ENCODE results near the gene DNAH10.

The DNAH10 gene

DNA sequence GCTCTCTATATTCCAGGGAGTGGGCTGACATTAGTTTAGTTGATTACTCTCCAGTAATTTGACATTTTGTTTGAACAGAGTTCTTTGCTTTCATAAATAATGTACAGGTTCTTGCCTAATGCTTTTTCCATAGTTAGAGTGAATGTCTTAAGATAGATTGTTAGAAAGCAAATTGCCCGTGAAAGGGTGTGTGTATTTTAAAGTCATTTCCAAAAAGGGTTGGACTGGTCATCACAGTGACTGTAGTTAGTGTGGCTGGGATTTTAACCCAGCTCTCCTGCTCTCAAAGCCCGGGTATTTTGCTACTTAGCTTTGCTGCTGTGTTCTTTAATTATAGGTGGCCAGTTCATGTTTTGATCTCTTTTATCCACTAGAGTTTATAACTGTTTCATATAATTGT, 74.2 kb downstream of the DNAH10 start:
- no peak for DNase-seq (ENCODE audit: low read depth in 2 of 2, low spot score in 1 of 2)

DNA sequence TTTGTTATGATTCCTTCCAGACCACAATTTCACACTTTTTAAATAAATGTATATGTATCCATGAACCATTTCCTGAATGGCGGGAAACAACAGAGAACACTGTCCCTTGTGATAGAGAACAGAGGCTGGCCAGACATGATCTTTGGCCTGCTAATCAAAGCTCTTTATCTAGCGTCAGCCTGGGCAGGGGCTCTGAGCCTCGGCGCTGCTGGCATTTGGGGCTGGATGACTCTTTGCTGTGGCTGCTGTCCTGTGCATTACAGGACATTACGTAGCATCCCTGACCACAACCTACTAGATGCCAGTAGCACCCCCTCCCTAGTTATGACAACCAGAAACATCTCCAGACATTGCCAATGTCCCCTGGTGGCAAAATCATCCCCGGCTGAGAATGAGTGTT, 77.7 kb downstream of the DNAH10 start:
- no peak for DNase-seq (ENCODE audit: low read depth in 2 of 2, low spot score in 1 of 2)

DNA sequence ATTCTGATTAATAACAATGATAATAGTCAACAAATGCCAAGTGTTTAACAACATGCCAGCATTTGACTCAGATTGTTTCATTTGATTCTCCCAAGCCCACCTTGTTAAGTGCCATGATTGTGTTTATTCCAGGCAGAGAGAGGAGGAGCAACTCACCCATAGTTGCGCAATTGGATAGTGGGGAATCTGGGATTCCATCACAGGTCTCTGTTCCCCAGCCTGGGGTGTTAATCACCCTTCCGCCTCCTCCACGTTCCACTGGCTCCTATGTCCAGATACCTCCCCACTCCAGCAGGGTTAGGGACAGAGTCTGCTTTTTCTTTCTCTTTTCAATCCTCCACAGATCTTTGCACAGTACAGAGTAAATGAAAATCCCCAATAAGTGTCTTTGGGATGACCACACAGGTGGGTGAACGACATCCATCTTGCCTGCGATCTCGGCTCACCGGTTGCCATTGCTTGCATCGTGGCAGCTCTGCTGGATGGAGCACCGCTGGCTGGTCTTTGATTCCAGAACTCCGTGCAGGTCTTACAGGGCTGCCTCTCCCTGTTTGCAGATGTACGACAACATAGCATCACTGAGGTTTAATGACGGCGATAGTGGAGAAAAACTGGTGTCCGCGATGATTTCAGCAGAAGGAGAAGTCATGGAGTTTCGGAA, 78.8 kb downstream of the DNAH10 start:
- no peak for DNase-seq (ENCODE audit: low read depth in 2 of 2, low spot score in 1 of 2)

DNA sequence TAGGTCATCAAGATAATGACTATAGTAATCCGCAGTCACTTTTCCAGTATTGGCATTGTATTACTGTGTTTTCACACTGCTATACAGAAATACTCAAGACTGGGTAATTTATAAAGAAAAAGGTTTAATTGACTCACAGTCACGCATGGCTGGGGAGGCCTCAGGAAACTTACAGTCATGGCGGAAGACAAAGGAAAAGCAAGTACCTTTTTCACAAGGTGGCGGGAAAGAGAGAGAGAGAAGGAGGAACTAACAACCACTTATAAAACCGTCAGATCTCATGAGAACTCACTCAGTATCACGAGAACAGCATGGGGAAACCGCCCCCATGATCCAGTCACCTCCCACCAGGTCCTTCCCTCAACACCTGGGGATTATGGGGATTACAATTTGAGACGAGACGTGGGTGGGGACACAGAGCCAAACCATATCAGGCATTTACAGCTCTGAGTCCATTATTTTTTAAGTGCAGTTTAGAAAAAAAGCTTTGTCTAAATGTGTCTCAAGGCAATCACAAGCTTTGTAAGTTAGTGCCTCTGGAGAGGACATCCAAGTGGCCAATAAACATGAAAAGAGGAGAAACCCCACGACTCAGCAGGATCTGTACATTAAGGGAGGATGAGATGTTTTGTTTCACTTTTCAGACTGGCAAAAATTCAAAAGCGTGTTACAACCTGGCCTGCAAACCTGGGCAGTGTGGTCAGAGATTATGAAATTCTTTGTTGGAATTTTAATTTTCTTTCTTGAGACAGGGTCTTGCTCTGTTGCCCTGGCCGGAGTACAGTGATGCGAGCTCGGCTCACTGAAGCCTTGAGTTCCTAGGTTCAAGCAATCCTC, 82.0 kb downstream of the DNAH10 start:
- DNase-seq (ENCODE audit: low read depth in 2 of 2, low spot score in 1 of 2), result no peak

DNA sequence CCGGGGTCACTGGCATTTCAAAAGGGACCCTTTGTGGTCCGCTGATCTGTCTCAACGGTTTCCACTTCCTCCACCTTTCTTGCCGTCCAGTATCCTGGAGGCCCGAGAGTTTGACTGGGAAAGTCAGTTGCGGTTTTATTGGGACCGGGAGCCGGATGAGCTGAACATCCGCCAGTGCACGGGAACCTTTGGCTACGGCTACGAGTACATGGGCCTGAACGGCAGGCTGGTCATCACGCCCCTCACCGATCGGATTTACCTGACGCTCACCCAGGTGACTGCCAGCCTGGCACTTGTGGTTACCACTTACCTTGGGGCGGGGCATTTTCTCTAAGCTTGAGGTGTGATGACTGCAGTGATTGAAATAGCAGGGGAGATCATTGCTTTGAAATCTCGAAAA, 83.8 kb downstream of the DNAH10 start:
- DNase-seq (ENCODE audit: low read depth in 2 of 2, low spot score in 1 of 2), result no peak

DNA sequence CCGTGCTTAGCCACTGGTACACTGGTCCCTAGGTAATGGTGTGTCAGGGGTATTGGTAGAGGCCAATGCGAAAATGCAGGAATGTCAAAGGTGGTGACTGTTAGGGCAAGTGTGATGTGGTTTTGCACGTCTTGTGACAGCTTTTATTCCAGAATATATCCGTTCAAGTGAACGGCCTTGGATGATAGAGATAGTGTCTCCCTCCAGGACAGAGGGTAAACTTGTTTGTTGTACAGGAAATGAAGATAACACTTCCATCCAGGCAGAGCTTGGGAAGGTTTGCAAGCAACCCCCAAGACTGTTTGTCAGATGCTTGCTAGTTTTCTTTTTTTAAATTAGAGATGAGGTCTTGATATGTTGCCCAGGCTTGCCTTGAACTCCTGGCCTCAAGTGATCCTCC, 84.2 kb downstream of the DNAH10 start:
- DNase-seq (ENCODE audit: low read depth in 2 of 2, low spot score in 1 of 2), result no peak

DNA sequence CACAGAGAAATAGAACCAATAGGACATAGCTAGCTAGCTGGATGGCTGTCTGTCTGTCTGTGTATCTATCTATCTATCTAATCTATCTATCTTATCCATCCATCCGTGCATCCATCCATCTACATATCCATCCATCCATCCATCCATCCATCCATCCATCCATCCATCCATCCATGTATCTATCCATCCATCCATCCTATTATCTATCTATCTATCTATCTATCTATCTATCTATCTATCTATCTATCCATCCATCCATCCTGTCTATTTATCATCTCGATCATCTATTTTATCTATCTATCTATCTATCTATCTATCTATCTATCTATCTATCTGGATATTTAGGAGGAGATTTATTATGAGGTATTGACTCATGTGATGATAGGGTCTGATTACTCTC, 84.9 kb downstream of the DNAH10 start:
- DNase-seq (ENCODE audit: low read depth in 2 of 2, low spot score in 1 of 2), result no peak

DNA sequence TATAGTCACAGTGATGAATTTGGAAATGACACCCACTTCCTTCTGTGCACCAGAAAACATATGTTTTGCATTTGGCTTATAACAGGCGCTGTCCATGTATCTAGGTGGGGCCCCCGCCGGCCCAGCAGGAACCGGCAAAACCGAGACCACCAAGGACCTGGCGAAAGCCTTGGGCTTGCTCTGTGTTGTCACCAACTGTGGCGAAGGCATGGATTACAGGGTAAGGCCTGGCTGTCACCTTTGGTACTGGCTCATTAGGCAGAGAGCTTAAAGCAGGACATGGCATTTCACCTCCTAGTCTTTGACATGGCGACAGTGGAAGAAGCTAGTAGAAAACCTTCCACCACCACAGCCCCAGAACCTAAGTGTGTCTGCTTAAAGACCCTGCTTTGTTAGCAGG, 85.8 kb downstream of the DNAH10 start:
- no peak for DNase-seq (ENCODE audit: low read depth in 2 of 2, low spot score in 1 of 2)

DNA sequence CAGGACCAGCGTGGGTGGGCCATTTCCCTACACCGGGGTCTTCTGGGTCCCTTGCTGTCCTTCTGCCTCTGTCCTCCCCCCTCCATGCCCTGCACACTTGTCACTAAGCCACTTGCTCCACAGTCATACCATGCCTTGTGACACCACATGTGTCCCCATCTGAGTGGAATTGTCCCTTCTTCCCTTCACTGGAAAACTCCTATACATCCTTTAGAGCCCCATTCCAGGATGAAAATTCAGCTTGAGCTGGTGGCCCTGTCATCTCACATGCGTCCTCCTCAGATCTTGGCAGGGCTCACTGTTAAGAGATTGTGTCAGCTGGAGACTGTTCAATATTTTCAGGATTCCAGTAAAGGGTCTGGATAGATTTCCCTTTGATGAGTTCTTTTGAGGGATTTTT, 87.4 kb downstream of the DNAH10 start:
- no peak for DNase-seq (ENCODE audit: low read depth in 2 of 2, low spot score in 1 of 2)

DNA sequence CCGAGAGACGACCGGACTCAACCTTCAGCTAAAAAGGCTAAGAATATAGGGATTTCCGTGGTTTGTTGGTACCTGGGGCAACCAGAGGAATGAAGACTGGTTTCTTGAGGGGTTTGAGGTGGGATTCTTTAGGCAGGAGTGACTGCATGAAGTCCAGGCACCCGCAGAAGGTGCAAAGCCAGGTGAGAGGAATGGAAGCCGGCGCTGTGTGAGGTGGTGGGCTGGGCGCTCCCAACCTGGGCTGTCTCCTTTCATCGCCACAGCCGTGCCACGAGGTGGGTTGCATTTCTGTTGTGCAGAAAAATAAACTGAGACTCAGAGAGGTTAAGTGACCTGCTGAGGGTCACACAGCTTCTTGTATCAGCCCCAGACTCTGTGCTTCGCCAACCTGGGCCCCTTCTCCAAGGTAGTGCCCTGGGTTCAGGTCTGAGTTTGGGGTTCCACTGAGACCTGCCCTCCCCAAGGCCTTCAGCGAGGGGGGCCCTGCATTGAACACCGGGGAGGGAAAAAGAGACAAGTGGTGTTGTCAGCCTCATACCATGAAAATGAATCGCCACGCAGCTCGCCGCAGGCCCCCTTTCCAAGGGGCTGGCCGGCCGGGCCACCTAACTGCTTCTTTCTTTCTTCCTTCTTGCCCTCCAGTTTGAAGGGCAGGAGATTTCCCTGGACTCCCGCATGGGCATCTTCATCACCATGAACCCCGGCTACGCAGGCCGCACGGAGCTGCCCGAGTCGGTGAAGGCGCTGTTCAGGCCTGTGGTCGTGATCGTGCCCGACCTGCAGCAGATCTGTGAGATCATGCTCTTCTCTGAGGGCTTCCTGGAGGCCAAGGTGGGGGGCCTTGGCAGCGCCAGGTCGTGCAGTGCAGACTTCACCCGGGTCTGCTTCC, 88.4 kb downstream of the DNAH10 start:
- DNase-seq (ENCODE audit: low read depth in 2 of 2, low spot score in 1 of 2), result no peak

DNA sequence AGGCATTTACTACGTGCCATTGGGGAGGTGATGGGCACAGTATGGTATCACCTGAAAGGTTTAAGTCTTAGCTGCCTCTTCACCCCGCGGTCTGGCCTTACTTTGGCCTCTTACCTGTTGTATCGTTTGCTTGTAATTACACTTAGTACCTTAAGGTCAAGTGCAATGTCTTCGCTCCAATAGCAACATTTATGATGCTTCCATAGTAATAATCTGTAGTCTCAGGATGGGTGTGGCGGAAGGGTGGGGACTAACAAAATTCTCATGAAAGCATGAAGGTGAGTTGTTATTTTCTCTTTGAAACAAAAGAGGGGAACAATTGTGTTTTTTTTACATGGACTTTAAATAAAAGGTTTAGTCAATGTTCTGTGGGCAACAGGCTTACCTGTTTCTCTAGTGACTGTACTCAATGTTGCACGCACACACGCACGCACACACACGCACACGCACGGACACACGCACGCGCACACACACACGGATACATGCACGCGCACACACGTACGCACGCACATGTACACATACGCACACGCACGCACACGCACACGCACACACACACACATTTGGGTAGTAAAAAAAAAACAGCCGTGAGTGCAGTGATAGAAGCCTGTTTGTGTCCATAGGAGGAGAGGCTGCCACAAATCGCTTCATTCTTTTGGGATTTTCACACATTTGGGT, 91.4 kb downstream of the DNAH10 start:
- no peak for DNase-seq (ENCODE audit: low read depth in 2 of 2, low spot score in 1 of 2)

DNA sequence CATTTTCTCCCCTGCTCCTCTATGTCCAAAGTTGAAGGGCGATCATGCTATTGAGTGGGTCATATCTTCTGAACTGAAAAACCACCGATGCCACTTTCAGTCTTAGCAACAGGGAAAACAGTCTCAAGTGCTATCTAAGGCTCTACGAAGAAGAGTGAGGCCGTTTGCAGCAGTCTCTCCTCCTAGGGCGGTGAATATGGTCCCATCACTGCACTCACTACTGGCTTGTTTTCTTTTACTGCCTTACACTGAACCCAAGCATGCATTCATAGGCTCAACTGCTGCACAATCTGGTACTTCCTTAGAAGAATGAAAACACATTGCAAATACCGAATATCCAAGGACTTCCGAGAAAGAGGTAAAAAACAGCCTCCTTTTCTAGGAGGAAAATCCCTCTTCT, 92.1 kb downstream of the DNAH10 start:
- DNase-seq (ENCODE audit: low read depth in 2 of 2, low spot score in 1 of 2), result no peak

DNA sequence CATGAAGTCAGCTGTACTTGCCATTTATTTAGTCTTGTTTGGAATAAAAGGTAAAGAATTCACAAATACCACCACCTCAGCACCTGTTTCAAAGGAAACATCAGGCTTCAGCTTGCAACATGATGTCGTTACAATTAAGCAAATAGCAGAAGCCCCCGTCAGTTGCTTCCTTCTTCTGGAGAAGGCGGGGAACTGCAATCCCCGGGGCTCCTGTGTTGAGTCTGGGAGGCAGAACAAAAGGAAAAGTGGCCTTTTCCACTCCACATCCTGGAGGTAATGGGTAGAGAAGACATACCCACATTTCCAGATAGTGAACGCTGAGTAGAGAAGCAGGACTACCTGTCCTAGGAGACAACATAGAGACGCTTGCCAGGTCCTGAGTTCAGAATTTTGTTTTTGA, 92.8 kb downstream of the DNAH10 start:
- no peak for DNase-seq (ENCODE audit: low read depth in 2 of 2, low spot score in 1 of 2)

DNA sequence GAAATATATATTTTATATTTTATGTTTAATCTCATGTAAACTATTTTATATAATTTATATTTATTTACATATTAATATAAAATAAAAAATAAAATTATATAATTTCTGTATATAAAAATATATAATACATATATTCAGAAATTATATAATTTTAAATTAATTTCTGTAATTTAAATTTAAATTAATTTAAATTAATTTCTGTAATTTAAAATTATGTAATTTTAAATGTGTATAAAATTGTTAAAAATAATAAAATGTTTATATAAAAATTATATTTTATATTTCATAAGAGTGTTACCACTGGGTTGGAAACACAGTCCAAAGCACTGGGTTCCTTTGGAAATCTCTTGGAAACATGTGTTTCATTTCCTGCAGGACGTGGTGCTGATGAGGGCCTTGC, 94.6 kb downstream of the DNAH10 start:
- DNase-seq (ENCODE audit: low read depth in 2 of 2, low spot score in 1 of 2), result no peak

DNA sequence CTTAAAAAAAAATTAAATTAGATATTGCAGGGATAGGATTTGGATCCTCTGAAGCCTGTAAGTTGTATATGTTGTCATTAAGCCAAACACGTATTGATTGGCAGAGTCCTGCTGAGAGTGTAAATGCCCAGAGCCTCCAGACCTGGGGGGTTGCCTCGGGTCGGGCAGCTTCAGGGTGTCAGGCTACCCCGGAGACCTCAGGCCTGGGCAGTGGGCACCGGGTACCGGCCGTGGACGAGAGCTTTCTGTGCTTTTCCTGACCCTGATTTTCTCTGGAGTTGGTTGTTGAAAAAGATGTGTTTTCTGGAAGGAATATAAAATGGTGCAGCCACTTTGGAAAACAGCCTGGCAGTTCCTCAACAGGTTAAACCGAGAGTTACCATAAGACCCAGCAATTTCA, 96.1 kb downstream of the DNAH10 start:
- DNase-seq (ENCODE audit: low read depth in 2 of 2, low spot score in 1 of 2), result no peak

DNA sequence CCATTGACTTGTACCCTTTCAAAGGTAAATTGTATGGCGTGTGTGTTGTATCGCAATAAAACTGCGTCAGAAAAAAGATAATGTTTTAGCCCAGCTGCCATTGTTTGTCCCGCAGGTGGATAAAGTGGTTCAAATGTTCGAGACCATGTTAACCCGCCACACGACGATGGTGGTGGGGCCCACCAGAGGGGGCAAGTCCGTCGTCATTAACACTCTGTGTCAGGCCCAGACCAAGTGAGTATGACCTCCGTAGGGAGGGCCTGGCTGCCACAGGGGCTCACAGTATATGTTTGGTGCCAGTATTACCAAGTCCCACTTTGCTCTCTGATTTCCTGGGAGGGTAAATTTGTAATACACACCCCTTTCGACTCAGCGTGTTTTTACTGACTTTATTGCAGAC, 96.9 kb downstream of the DNAH10 start:
- DNase-seq (ENCODE audit: low read depth in 2 of 2, low spot score in 1 of 2), result no peak

DNA sequence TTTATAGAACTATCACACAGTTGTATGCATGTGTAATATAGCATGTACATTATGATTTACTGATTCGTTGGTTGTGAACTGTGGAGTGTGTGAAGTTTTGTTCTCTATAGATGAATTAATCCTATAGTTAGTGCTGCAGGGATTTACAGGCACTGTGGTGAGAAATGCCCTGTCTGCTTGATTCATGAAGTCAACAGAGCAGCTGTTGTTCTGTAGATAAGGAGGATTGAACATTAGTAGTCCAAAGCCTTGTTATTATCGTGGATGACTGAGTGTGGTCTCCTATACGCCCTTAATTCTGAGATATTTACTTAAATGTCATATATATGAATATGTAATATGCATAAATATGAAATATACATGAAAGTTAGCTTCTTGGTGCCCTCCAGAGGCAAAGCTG, 98.3 kb downstream of the DNAH10 start:
- DNase-seq (ENCODE audit: low read depth in 2 of 2, low spot score in 1 of 2), result no peak

DNA sequence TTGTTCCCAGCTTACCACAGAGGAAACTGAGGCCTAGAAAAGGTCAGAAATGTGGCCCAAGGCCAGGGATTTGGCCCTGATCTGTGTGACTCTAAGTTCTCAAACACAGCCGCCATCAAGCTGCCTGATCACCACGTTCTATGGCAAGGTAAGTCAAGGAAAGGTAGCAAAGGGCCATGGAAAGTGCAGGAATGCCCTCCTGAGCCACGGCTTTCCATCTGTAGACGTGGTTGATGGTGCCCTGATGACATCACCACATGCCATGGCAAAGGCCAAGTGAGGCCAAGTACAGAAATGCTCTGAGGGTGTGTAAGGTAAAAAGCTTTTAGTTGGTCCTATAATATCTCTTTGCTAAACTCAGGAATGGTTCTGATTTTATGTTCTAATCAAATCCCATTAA, 99.3 kb downstream of the DNAH10 start:
- no peak for DNase-seq (ENCODE audit: low read depth in 2 of 2, low spot score in 1 of 2)

DNA sequence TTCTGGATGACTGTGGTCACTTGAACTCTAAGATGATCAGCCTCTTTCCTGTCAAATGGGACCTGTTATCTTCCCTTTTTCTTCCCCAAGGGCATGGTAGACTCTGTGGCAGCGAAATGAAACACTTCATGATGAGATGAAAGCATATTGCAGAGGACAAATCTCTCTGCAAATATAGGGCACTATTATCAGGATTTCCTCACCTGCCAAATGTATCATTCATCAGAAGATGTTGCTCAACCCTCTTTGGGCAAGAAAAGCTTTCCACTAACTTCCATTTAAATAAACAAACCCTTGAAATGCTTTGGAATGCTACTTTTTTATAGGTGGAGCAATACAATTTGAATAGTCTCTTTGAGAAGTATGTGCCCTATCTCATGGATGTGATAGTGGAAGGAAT, 105.0 kb downstream of the DNAH10 start:
- DNase-seq (ENCODE audit: low read depth in 2 of 2, low spot score in 1 of 2), result no peak

DNA sequence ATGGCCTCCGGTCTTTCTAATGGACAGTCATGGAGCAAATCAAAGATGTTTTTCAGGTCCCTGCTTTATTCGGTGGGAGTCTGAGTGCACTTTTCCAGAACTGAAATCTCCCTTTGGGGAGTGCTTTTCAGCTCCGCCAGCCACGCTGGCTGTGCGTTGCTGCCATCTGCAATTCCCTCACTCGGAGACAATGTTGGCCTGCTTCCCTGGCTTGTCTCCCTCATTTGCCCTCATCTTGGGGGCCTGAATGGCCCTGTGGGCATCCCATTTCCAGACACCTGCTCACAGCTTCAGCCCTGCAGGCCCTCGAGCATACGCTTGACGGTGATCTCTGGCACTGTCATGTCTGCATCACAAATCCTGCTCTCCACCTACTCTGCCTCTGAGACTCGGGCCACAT, 106.7 kb downstream of the DNAH10 start:
- DNase-seq (ENCODE audit: low read depth in 2 of 2, low spot score in 1 of 2), result no peak

DNA sequence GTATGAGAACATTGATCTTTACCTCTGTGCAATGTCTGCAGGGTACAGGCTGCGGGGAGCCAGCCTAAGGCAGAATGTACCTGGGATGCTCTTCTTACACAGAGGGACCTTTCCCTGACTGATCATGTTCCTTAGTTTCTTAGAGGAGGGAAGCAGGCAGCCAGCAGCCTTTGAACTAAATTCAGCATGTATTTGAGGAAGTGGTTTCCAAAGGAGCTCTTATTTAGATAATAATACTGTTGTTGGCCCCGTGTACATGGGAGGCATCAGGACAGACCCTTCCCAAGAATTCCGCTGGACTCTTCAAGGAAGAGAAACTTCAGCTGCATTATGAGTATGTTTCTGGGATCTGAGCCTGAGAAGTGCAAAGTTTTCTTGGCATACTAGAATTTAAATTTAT, 111.7 kb downstream of the DNAH10 start:
- DNase-seq (ENCODE audit: low read depth in 2 of 2, low spot score in 1 of 2), result no peak

All from stimulated activated CD8-positive, alpha-beta memory T cell treated with anti-CD3 and anti-CD28 coated beads, Interleukin-4, amount 100 ng/mL, for 1 hour (primary cell).